Activated CD4-positive, CD25-positive, alpha-beta regulatory T cell treated with anti-CD3 and anti-CD28 coated beads, Interleukin-2, amount 50 U/mL, for 72 hours (primary cell): Measurements from ENCODE around the gene INSRR.

Experiments used
- DNase-seq: peaks from one replicate; pipeline ENCODE4 v3.0.0; 2021

INSRR gene

DNA sequence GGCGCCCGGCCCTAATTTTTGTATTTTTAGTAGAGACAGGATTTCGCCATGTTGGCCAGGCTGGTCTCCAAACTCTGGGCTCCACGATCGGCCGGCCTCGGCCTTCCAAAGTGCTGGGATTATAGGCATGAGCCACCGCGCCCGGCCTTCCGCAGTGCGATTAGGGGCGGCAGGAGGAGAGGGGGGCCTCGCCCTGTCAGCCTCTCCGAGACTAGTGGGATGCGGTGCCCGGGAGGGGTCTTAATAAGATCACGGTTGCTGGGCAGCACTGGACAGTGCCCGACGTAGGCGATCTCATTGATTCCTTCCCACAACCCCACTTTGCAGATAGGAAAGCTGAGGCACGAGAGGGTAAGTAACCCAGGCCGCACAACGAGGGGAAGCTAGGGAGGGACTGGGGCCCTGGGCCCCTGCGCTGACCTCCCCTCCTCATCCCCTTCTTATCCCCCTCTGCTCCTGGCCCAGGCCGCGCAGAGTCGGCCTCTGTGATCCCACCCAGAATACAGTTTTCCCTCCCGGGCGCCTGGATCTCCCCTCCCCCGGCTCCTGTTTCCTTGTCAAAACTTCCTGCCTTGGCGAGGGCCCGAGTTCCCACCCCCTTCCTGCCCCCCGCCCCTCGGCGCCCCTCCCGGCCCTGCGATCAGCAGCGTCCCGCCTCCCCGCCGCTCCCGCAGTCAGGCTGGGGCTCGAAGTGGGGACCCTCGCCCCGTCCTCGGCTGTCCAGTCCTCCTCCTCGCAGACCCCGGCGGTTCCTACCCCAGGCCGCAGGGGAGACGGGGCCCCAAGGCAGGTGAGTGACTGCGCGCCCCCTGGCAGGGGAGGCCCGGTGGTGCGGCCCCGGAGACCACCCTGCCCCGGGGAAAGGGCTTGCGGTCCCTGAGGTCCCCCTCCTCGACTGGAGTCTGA is 34.4 kb upstream of the INSRR start, which contains the start of gene PEAR1:
Gene PEAR1, plus strand, starts transcription at position 671 of the 906 bp plus-strand sequence. CDS start 10,209 bp downstream, outside the sequence.
- no peak for DNase-seq

- DNase-seq: peak; percentile 82
Measured at GRCh38 chr1:156892190-156893047, 33.5 kb upstream of the INSRR start.

DNA sequence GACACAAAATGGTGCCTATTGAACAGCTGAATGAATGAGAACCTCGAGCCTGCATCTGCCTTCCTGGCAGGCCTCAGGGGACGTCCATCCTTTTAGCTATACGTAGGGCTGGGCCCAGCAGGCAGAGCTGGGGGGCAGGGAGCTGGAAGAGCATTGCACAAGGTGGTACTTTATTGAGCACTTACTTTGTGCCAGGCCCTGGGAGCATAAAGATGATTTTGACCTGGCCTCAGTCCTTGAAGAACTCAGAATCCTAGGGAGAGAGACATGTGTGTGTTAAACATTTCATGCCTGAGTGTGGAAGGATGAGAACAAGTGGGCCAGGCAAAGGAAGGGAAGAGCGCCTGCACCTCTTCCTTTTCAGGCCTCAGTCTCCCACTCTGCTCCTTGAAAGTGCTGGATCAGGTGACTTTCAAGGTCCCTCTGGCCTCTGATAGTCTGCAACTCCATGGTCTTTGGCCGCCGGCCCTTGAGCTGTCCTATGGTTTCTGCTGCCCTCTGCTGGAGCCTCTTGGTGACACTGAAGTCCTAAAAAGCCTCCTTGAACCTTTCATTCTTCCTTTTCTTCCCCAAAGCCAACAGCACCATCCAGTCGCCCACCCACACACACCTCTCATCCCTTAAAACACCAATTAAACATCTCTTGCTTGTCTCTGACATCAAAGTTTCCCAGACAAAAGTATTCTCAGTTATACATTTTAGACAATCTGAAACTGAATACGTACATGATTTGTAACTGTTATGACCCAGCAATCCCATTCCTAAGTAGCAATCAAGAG is 31.1 kb upstream of the INSRR start:
- DNase-seq: peak; percentile 66

DNA sequence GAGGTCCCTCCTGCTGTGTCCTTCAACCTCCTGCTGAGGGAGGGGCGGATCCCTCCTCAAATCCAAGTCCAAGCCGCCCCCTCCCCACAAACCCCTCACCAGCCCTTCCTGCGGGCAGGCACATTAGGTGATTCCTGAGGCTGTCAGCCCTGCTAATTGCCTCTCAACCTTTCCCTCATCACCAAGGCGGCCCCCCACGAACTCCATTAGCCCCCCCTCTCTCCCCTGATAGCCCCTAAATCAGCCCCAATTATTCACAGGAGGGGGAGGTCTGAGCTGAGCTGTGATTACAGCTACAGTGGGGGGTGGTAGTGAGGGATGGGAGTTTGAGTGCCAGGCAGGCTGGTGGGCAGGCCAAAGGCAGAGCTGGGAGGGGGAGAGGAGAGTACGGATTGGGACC is 28.8 kb upstream of the INSRR start:
- no peak for DNase-seq

DNA sequence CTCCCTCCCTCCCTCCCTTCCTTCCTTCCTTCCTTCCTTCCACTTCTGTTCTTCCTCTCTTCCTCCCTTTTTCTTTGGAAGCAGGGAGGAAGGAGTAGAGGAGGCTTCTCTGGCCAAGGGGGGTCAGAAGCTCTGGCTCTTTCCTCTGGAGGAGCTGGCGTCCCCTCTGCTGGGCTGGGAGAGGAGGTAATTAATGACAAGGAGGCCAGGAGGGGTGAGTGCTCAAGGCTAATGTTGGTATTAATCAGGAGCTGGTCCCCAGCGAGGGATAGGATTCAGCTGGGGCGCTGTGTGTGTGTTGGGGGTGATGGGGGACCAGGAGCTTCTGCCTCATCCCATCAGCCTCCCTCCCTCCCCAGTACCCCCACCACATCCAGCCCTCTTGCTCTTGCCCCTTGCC is 28.4 kb upstream of the INSRR start:
- no peak for DNase-seq

GRCh38 chr1:156886583-156887281 is 27.8 kb upstream of the INSRR start:
- no peak for DNase-seq

DNA sequence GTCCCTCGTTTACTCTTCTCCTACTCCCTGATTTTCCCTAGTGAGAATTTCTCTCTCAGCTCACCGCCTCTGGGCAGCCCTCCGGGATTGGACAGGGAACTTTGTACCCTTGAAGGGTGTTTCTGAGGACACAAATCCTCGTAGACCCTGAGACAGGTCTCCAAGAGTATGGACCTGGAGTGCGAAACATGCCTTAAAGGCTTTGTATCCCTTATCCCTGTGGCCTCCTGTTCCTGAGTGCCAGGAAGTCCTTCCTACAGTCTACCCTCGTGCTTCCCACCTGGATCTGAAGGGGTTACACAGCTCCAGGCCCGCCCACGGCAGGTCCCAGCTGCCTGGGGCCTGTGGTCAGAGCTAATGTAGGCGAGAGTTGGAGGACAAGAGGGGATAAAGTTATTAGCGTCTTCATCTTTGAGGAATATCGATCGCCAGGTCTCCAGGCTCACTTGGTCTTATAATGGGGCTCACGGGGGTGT is 27.0 kb upstream of the INSRR start:
- DNase-seq: no peak

- no peak for DNase-seq
Measured at GRCh38 chr1:156885314-156885713, 26.4 kb upstream of the INSRR start.

- no peak for DNase-seq
Measured at GRCh38 chr1:156884560-156885184, 25.8 kb upstream of the INSRR start.

- no peak for DNase-seq
Measured at GRCh38 chr1:156883919-156884318, 25.0 kb upstream of the INSRR start.

- DNase-seq: no peak
Measured at GRCh38 chr1:156882543-156882942, 23.6 kb upstream of the INSRR start.

DNA sequence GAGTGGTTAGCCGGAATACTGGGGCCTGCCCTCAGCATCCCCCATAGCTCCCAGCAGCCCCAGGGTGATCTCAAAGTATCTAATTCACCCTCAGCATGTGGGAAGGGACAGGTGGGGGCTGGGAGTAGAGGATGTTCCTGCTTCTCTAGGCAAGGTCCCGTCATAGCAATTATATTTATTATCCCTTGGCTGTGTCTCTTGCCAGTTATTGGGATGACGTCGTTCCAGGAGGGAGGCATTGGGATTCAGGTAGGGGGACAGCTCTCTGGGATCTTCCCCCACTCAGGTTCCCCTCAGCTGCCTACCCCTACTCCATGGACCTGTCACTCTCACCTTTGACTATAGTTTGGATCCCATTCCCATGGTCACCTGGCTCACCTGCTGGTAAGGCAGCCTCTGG is 22.7 kb upstream of the INSRR start:
- no peak for DNase-seq

GRCh38 chr1:156881101-156881500 is 22.2 kb upstream of the INSRR start:
- DNase-seq: no peak

GRCh38 chr1:156880473-156880872 is 21.6 kb upstream of the INSRR start:
- DNase-seq: no peak

- DNase-seq: no peak
Measured at GRCh38 chr1:156879876-156880275, 21.0 kb upstream of the INSRR start.

DNA sequence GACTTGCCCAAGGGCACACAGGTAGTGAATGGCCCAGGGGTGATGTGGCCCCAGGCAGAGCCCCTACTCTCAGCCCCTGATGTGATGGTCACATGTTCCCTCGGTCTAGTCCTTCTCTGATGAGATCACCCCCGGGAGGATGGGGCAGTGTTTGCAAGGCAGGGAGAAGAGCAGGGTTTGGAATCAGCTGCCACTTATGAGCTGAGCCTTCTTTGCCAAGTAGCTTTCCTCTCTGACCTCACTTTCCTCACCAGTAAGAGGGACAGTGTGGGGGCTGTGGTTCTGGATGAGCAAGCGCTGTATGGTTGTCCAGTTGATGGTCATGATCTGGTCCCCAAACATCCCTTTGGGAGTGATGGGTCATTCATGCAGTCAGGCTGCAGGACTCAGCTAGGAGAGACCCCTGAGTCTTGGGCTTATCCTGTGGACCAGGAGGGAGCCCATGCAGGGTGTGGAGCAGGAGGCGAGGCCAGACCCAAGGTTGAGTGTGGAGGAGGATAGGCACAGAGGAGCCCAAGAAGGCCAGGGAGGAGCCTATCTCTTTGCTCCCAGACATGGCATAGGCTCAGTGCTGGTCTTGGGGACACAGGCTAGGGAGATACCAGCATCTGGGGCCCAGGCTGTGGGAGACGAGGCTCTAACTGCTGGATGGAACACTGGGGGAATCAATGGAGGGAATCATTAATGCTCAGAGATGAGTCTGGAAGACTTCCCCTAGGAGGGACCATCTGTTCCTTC is 18.7 kb upstream of the INSRR start:
- no peak for DNase-seq

DNA sequence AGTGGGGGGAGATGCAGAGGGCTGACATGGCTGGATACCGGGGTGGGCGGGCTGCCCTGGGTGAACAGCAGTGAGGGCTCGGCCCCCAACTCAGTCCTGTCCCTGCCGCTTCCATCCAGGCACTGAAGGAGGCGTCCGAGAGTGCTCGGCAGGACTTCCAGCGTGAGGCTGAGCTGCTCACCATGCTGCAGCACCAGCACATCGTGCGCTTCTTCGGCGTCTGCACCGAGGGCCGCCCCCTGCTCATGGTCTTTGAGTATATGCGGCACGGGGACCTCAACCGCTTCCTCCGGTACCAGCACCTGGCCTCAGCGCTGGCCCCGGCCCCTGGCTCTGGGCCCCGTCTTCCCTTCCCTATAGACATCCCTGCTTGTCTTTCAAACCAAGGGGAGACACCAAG is 17.4 kb upstream of the INSRR start:
- DNase-seq: no peak

DNA sequence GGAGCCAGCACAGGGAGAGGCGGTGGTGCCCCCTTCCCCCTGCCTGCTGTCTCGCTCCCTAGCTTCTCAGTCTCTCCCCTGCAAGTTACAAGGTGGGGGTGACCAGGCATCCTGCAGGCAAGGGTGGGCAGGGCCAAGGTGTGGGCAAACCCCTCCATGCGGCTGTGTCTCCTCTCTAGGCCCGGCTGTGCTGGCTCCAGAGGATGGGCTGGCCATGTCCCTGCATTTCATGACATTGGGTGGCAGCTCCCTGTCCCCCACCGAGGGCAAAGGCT is 16.4 kb upstream of the INSRR start:
- no peak for DNase-seq

DNA sequence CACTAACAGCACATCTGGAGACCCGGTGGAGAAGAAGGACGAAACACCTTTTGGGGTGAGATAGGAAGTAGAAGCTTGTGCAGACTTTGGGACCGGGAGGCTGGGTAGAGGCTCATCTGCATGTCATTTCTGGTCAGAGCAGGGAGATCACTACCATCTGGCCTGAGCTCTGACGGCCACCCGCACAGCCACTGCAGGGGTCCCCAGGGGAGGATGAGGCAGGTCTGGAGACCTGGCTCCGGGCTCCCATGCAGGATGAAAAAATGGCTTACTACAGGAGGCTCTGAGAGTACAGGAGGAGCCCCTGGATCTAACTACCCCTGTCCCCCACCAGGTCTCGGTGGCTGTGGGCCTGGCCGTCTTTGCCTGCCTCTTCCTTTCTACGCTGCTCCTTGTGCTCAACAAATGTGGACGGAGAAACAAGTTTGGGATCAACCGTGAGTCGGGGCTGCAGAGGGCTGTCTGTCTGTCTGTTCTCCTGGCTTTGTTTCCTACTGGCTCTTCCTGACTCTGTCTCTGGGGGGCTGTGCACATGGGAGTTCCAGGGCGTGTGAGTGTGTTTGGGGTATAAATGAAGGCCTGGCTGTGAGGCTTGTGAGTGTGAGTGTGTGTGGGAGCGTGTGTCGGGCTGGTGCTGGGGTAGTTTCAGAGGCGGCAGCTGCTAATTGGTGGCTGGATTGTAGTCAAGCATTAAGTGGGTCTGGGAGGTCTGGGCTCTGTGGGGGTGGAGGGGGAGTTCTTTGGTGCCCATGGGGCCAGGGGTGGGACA is 15.8 kb upstream of the INSRR start:
- no peak for DNase-seq

- DNase-seq: no peak
Measured at GRCh38 chr1:156874142-156874541, 15.2 kb upstream of the INSRR start.
